Epithelial cell of esophagus (primary cell): ENCODE results near the gene KLF7.
"Not testable (repeated sequence)": the region's sequence is repeated elsewhere in the genome, so short reads cannot be mapped to it uniquely, and the experiment has no call there.

Source experiments
- DNase-seq: peaks from one replicate; pipeline ENCODE4 v3.0.0; 2010; ENCODE audit warnings: low read depth
- H3K4me3 ChIP-seq: 2 replicates; pipeline ENCODE4 v1.5.1; 2011; ENCODE audit warnings: mild to moderate bottlenecking, low read length, control low read depth
- TF ChIP-seq, protein P1 (sequence below): IDR thresholded peaks from 2 replicates; pipeline ENCODE4 v1.5.1; 2011; ENCODE audit warnings: low read depth, mild to moderate bottlenecking, low read length, control low read depth, inconsistent platforms; ENCODE audit not compliant: insufficient read depth; ENCODE audit errors: missing control alignments

The KLF7 gene

DNA sequence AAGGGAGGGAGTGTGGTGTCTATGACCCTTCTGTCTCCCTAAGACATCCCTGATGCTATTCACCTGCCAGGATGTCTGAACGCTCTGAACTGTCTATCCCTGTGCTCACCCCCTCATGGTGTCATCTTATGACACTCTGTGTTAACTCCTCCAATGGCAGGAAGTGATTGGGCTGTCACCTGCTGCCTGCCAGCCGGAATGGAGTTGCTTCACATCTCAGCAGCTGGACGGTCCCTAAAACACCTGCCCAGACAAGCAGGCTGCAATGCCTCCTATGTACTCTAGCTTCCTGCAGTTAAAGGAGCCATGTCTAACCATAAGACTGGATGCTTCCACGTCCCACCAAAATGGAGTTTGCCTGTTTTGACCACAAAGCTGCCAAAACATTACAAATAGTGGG lies 126.5 kb downstream of the KLF7 start:
- TF ChIP-seq, protein P1, sequence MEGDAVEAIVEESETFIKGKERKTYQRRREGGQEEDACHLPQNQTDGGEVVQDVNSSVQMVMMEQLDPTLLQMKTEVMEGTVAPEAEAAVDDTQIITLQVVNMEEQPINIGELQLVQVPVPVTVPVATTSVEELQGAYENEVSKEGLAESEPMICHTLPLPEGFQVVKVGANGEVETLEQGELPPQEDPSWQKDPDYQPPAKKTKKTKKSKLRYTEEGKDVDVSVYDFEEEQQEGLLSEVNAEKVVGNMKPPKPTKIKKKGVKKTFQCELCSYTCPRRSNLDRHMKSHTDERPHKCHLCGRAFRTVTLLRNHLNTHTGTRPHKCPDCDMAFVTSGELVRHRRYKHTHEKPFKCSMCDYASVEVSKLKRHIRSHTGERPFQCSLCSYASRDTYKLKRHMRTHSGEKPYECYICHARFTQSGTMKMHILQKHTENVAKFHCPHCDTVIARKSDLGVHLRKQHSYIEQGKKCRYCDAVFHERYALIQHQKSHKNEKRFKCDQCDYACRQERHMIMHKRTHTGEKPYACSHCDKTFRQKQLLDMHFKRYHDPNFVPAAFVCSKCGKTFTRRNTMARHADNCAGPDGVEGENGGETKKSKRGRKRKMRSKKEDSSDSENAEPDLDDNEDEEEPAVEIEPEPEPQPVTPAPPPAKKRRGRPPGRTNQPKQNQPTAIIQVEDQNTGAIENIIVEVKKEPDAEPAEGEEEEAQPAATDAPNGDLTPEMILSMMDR, result no peak
- DNase-seq, result peak; percentile 64
- no peak overlapping the region for H3K4me3 ChIP-seq

DNA sequence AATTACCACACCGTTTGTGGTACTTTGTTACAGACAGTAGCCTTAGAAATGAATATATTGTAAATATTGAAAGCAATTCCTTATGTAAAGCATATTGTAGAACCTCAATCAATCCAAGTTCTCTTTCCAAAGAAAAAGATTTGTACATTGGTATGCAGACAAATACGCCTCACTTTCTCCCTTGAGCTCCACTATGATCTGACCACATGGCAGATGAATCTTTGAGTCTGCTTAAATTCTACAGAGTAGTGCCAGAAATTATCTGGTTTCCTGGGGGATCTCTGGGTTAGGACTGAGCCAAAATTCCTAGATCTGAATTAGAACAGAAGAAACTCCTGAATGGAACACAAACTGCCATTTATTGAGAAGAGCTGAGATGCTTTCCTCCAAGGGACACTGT lies 127.4 kb downstream of the KLF7 start:
- no peak overlapping the region for H3K4me3 ChIP-seq
- DNase-seq, result no peak
- TF ChIP-seq, protein P1, result no peak

DNA sequence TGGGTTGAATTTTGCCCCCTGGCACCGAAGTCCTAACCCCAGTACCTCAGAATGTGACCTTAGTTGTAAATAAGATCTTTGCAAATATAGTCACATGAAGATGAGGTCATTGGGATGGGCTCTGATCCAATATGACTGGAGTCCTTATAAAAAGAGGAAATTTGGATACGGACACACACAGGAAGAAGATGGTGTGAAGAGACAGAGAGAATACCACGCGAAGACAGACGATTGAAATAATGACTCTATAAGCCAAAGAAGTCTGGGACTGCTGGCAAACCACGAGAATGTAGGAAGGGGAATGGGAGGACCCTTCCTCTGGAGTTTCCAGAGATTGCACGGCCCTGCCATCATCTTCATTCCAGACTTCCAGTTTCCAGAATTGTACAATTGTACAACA lies 127.9 kb downstream of the KLF7 start:
- no peak for DNase-seq
- no peak overlapping the region for H3K4me3 ChIP-seq
- TF ChIP-seq, protein P1, result no peak

DNA sequence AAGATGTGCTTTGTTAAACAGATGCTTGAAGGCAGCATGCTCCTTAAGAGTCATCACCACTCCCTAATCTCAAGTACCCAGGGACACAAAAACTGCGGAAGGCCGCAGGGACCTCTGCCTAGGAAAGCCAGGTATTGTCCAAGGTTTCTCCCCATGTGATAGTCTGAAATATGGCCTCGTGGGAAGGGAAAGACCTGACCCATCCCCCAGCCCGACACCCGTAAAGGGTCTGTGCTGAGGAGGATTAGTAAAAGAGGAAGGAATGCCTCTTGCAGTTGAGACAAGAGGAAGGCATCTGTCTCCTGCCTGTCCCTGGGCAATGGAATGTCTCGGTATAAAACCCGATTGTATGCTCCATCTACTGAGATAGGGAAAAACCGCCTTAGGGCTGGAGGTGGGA lies 128.7 kb downstream of the KLF7 start:
- not testable (repeated sequence) for DNase-seq, H3K4me3 ChIP-seq

DNA sequence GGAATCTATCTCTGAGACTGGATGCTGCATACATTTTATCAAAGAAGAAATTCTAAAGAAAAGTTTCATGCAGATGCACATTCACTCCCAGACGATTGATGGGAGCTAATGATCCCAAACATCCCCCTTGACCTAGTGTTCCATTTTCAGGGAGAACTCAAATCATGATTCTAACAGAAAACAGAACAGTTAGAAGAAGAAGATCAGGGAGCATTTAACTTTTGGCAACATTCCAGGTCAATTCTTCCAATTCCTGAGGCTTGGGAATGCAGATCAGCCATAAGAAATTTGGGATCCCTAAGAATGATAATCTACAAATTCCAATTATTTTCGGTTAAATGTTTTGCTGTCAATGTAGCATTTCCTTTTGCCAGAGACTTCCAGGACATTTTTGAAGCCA lies 129.9 kb downstream of the KLF7 start:
- H3K4me3 ChIP-seq, result no peak overlapping the region
- DNase-seq, result no peak
- TF ChIP-seq, protein P1, result no peak

DNA sequence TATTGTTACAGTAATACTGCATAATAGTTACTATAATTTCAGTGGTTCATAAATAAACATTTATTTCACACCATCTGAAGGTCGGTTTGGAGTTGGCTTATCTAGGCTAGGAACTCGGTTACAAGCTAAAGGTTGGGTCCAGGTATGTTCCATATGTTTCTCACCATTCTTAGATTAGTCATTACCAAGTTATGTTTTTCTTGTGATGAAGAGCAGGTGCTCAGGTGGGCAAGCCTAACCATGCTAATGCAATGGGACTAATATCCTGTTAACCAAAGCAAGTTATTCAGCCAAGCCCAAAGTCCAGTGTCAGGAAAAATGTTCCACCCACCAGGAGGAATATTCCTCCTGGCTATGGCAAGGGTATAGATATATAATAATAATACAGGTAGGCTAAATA lies 133.3 kb downstream of the KLF7 start:
- TF ChIP-seq, protein P1, result no peak
- DNase-seq, result peak; percentile 62
- no peak overlapping the region for H3K4me3 ChIP-seq
